ENCODE data around the gene TCERG1L.

DNA sequence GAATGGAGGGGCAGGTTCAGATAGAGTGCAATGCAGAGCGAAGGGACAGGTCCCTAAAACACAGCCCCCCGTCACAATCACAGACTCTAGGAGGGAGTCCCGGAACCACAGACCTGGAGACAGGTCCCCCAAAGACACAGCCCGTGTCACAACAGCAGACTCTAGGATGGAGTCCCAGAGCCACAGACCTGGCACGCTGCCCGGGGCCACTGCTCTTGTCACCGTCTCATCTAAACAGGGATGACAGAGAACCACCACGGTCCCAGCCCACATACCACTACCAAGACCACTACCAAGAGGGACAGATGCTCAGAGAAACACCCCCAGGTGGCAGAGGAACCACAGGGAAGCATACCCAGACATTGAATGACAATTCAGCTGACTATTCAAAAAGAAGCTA lies 183.9 kb downstream of the TCERG1L start:
- no peak for TF ChIP-seq CTCF (IDR thresholded peaks at IDR 0.05; ENCODE audit: insufficient read depth, low read length)
- no peak for TF ChIP-seq REST (IDR thresholded peaks at IDR 0.05; ENCODE audit: insufficient replicate concordance, low read depth)
- TF ChIP-seq POLR2AphosphoS5 (IDR thresholded peaks at IDR 0.05; ENCODE audit: low read depth) = no peak
- TF ChIP-seq GABPA (IDR thresholded peaks at IDR 0.05; ENCODE audit: low read depth) = no peak
- TF ChIP-seq SPI1 (IDR thresholded peaks at IDR 0.05; ENCODE audit: borderline replicate concordance, low read depth) = no peak
